Measurements from ENCODE around the gene TRMT2A. TPM values are rescaled to one million over a fixed set of nuclear protein-coding genes. Genes with fewer than 3 reads are reported as not detected.
A peak's percentile ranks its signal among the peaks of the same experiment; 100 is the strongest.

TRMT2A gene
- polyA plus RNA-seq, 6 donors from 2014 or later = 15.1 to 29.7 (median 21.3) TPM

GRCh38 chr22:20127869-20128618 is 11.0 kb upstream of the TRMT2A start:
- Mint-ChIP-seq H3K4me1 (peaks cover 8 to 25% (median 8%) of the 10 kb centered on the region in 3 donors), H3K27ac (peak overlapping the region in 3 of 6 donors; percentile 11 to 37 (median 30)), H3K27me3 (no peaks in the 10 kb centered on the region), H3K9me3 (no peaks in the 10 kb centered on the region), H3K36me3 (no peaks in the 10 kb centered on the region), H3K4me3 (peak overlapping the region in 2 of 8 donors; percentile 46 to 78)
- no peak for DNase-seq
- ATAC-seq (ENCODE audit: low read depth in 2 of 2) = no peak

GRCh38 chr22:20127318-20127868 is 10.4 kb upstream of the TRMT2A start:
- no peaks in the 10 kb centered on the region for H3K9me3 Mint-ChIP-seq
- H3K4me3 Mint-ChIP-seq = peak overlapping the region in 2 of 8 donors; percentile 57 to 59
- DNase-seq = no peak
- no peak for ATAC-seq (ENCODE audit: low read depth in 2 of 2)
- peak overlapping the region in 1 of 6 donors; percentile 27 for H3K27ac Mint-ChIP-seq
- peaks cover 3 to 26% (median 14%) of the 10 kb centered on the region in 3 donors for H3K4me1 Mint-ChIP-seq
- H3K27me3 Mint-ChIP-seq = no peaks in the 10 kb centered on the region
- H3K36me3 Mint-ChIP-seq = no peaks in the 10 kb centered on the region

- DNase-seq = no peak
- peaks cover 12 to 29% (median 15%) of the 10 kb centered on the region in 3 donors for H3K4me1 Mint-ChIP-seq
- H3K27me3 Mint-ChIP-seq = no peaks in the 10 kb centered on the region
- no peak for ATAC-seq (ENCODE audit: low read depth in 2 of 2)
- peak overlapping the region in 1 of 6 donors; percentile 57 for H3K27ac Mint-ChIP-seq
- no peaks in the 10 kb centered on the region for H3K36me3 Mint-ChIP-seq
- no peaks in the 10 kb centered on the region for H3K9me3 Mint-ChIP-seq
- peak overlapping the region in 1 of 8 donors; percentile 67 for H3K4me3 Mint-ChIP-seq
These were observed 9.4 kb upstream of the TRMT2A start for GRCh38 chr22:20126284-20127029.

- no peak for ATAC-seq (ENCODE audit: low read depth in 2 of 2)
- DNase-seq = no peak
- Mint-ChIP-seq H3K4me3 (peak overlapping the region in 1 of 8 donors; percentile 5), H3K27me3 (no peaks in the 10 kb centered on the region), H3K4me1 (peaks cover 15 to 27% (median 19%) of the 10 kb centered on the region in 3 donors), H3K27ac (peak overlapping the region in 2 of 6 donors; percentile 78 to 86), H3K9me3 (no peaks in the 10 kb centered on the region), H3K36me3 (no peaks in the 10 kb centered on the region)
These were observed 8.5 kb upstream of the TRMT2A start for GRCh38 chr22:20125201-20126174.

- no peaks in the 10 kb centered on the region for H3K36me3 Mint-ChIP-seq
- peak overlapping the region in 2 of 6 donors; percentile 26 to 93 for H3K27ac Mint-ChIP-seq
- H3K4me1 Mint-ChIP-seq = peaks cover 15 to 35% (median 27%) of the 10 kb centered on the region in 3 donors
- ATAC-seq (ENCODE audit: low read depth in 2 of 2) (no peak), DNase-seq (no peak)
- H3K4me3 Mint-ChIP-seq = no peak overlapping the region
- no peaks in the 10 kb centered on the region for H3K9me3 Mint-ChIP-seq
- no peaks in the 10 kb centered on the region for H3K27me3 Mint-ChIP-seq
These were observed 7.2 kb upstream of the TRMT2A start for GRCh38 chr22:20124083-20124787.

GRCh38 chr22:20123366-20124082 is 6.5 kb upstream of the TRMT2A start:
- DNase-seq (no peak), ATAC-seq (ENCODE audit: low read depth in 2 of 2) (no peak)
- Mint-ChIP-seq H3K4me3 (no peak overlapping the region), H3K27ac (peak overlapping the region in 2 of 6 donors; percentile 26 to 93), H3K9me3 (no peaks in the 10 kb centered on the region), H3K4me1 (peaks cover 19 to 40% (median 33%) of the 10 kb centered on the region in 3 donors), H3K27me3 (no peaks in the 10 kb centered on the region), H3K36me3 (no peaks in the 10 kb centered on the region)

- Mint-ChIP-seq H3K36me3 (no peaks in the 10 kb centered on the region), H3K9me3 (no peaks in the 10 kb centered on the region), H3K27ac (peak overlapping the region in 2 of 6 donors; percentile 33 to 57), H3K27me3 (no peaks in the 10 kb centered on the region), H3K4me1 (peaks cover 19 to 45% (median 39%) of the 10 kb centered on the region in 3 donors), H3K4me3 (peak overlapping the region in 1 of 8 donors; percentile 41)
- DNase-seq = no peak
- no peak for ATAC-seq (ENCODE audit: low read depth in 2 of 2)
These were observed 4.9 kb upstream of the TRMT2A start for GRCh38 chr22:20121856-20122415.

GRCh38 chr22:20118300-20119020 is 1.4 kb upstream of the TRMT2A start:
- no peaks in the 10 kb centered on the region for H3K36me3 Mint-ChIP-seq

GRCh38 chr22:20117633-20118299 is 740 bp upstream of the TRMT2A start:
- peak overlapping the region; percentile 69 to 90 (median 86) for H3K4me3 Mint-ChIP-seq
- H3K27me3 Mint-ChIP-seq = no peaks in the 10 kb centered on the region
- H3K36me3 Mint-ChIP-seq = no peaks in the 10 kb centered on the region
- no peaks in the 10 kb centered on the region for H3K9me3 Mint-ChIP-seq
- H3K4me1 Mint-ChIP-seq = peaks cover 26 to 48% (median 45%) of the 10 kb centered on the region in 3 donors
- peak; percentile 17 to 25 for ATAC-seq (ENCODE audit: low read depth in 2 of 2)
- DNase-seq = peak; percentile 28
- H3K27ac Mint-ChIP-seq = peak overlapping the region; percentile 36 to 91 (median 68)

More at GRCh38 chr22:20118300-20119020, 1.4 kb upstream of the TRMT2A start:
- DNase-seq (no peak), ATAC-seq (ENCODE audit: low read depth in 2 of 2) (no peak)
- Mint-ChIP-seq H3K9me3 (no peaks in the 10 kb centered on the region), H3K27ac (peak overlapping the region; percentile 36 to 91 (median 72)), H3K27me3 (no peaks in the 10 kb centered on the region), H3K4me1 (peaks cover 29 to 51% (median 48%) of the 10 kb centered on the region in 3 donors), H3K4me3 (peak overlapping the region; percentile 69 to 90 (median 86))

GRCh38 chr22:20116376-20116950 is 563 bp downstream of the TRMT2A start:
- DNase-seq (no peak), ATAC-seq (ENCODE audit: low read depth in 2 of 2) (no peak)
- Mint-ChIP-seq H3K4me1 (peaks cover 24 to 38% (median 38%) of the 10 kb centered on the region in 3 donors), H3K27ac (peak overlapping the region; percentile 49 to 97 (median 92)), H3K4me3 (peak overlapping the region; percentile 79 to 95 (median 92)), H3K36me3 (no peaks in the 10 kb centered on the region), H3K27me3 (no peaks in the 10 kb centered on the region), H3K9me3 (no peaks in the 10 kb centered on the region)
